ENCODE data around the gene SLC12A4. TPM values are rescaled to one million over a fixed set of nuclear protein-coding genes. Genes with fewer than 3 reads are reported as not detected.

The SLC12A4 gene
- total and polyA plus RNA-seq, 4 donors = 31.8 to 58.8 (median 49.1) TPM

DNA sequence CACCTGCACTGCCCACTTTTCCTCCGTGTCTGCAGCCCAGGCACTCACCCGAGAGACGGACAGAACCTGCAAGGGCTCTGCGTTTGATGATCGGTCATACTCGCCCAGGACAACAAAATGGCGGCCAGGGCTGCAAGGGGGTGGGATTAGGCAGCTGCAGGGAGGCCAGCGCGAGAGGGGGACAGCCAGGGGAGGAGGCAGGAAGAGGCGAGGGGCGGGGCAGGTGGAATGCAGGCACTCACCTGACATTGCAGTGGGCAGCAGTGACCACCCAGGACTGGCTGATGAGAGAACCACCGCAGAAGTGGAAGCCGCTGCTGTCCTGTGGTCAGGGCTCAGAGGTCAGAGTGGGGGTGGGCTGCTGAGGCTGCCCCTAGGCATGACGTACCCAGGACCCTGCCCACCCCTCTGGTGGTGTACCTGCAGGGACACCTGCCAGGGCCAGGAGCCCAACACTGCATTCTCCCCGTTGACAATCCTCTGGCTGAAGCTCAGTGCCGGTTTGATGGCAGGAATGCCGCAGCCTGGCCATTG, 37.7 kb downstream of the SLC12A4 start:
- H3K36me3 ChIP-seq (ENCODE audit: control insufficient read depth, insufficient read depth, low read length) = peaks cover 74% of the 10 kb centered on the region
- no peaks in the 10 kb centered on the region for H3K9me3 ChIP-seq (ENCODE audit: control insufficient read depth, insufficient read depth, low read length)
- H3K27me3 ChIP-seq (ENCODE audit: control insufficient read depth, insufficient read depth, low read length) = no peaks in the 10 kb centered on the region
- H3K4me3 ChIP-seq (ENCODE audit: low read depth, low read length) = no peak overlapping the region
- H3K27ac ChIP-seq (ENCODE audit: low read depth, low read length) = no peak overlapping the region
- no peak for DNase-seq (ENCODE audit: low read depth in 4 of 6, low spot score in 6 of 6)
- 94% methylated on average over 17 of the region's 17 CpGs for WGBS (ENCODE audit: insufficient coverage)
- H3K4me1 ChIP-seq (ENCODE audit: control insufficient read depth, insufficient read depth, low read length) = peaks cover 43% of the 10 kb centered on the region

GRCh38 chr16:67930191-67930590, 38.2 kb downstream of the SLC12A4 start:
- Histone ChIP-seq H3K36me3 (ENCODE audit: control insufficient read depth, insufficient read depth, low read length) (peaks cover 74% of the 10 kb centered on the region), H3K4me1 (ENCODE audit: control insufficient read depth, insufficient read depth, low read length) (peaks cover 45% of the 10 kb centered on the region), H3K27me3 (ENCODE audit: control insufficient read depth, insufficient read depth, low read length) (no peaks in the 10 kb centered on the region), H3K4me3 (ENCODE audit: low read depth, low read length) (no peak overlapping the region), H3K9me3 (ENCODE audit: control insufficient read depth, insufficient read depth, low read length) (no peaks in the 10 kb centered on the region), H3K27ac (ENCODE audit: low read depth, low read length) (no peak overlapping the region)
- DNase-seq (ENCODE audit: low read depth in 4 of 6, low spot score in 6 of 6) = no peak
- 94% methylated on average over 14 of the region's 14 CpGs for WGBS (ENCODE audit: insufficient coverage)

- peaks cover 74% of the 10 kb centered on the region for H3K36me3 ChIP-seq (ENCODE audit: control insufficient read depth, insufficient read depth, low read length)
- 45% methylated on average over 14 of the region's 16 CpGs for whole genome bisulfite sequencing (ENCODE audit: insufficient coverage)
- DNase-seq (ENCODE audit: low read depth in 4 of 6, low spot score in 6 of 6) = peak in 3 of 6 donors; percentile 43 to 86 (median 81)
Measured at GRCh38 chr16:67928561-67929364, 39.7 kb downstream of the SLC12A4 start.

DNA sequence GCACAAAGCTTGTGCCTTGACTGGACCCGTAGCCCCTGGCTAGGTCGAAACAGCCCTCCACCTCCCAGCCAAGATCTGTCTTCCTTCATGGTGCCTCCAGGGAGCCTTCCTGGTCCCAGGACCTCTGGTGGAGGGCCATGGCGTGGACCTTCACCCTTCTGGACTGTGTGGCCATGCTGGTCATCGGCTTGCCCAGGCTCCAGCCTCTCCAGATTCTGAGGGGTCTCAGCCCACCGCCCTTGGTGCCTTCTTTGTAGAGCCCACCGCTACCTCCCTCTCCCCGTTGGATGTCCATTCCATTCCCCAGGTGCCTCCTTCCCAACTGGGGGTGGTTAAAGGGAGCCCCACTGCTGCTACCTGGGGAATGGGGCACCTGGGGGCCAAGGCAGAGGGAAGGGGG, 40.3 kb downstream of the SLC12A4 start:
- Histone ChIP-seq H3K4me1 (ENCODE audit: control insufficient read depth, insufficient read depth, low read length) (peaks cover 44% of the 10 kb centered on the region), H3K4me3 (ENCODE audit: low read depth, low read length) (no peak overlapping the region), H3K36me3 (ENCODE audit: control insufficient read depth, insufficient read depth, low read length) (peaks cover 76% of the 10 kb centered on the region), H3K27ac (ENCODE audit: low read depth, low read length) (no peak overlapping the region), H3K27me3 (ENCODE audit: control insufficient read depth, insufficient read depth, low read length) (no peaks in the 10 kb centered on the region), H3K9me3 (ENCODE audit: control insufficient read depth, insufficient read depth, low read length) (no peaks in the 10 kb centered on the region)
- no peak for DNase-seq (ENCODE audit: low read depth in 4 of 6, low spot score in 6 of 6)
- WGBS (ENCODE audit: insufficient coverage) = 83% methylated on average over 4 of the region's 7 CpGs

More at GRCh38 chr16:67928561-67929364, 39.7 kb downstream of the SLC12A4 start:
- no peak overlapping the region for H3K27ac ChIP-seq (ENCODE audit: low read depth, low read length)
- no peaks in the 10 kb centered on the region for H3K27me3 ChIP-seq (ENCODE audit: control insufficient read depth, insufficient read depth, low read length)
- no peaks in the 10 kb centered on the region for H3K9me3 ChIP-seq (ENCODE audit: control insufficient read depth, insufficient read depth, low read length)
- peaks cover 41% of the 10 kb centered on the region for H3K4me1 ChIP-seq (ENCODE audit: control insufficient read depth, insufficient read depth, low read length)
- no peak overlapping the region for H3K4me3 ChIP-seq (ENCODE audit: low read depth, low read length)

DNA sequence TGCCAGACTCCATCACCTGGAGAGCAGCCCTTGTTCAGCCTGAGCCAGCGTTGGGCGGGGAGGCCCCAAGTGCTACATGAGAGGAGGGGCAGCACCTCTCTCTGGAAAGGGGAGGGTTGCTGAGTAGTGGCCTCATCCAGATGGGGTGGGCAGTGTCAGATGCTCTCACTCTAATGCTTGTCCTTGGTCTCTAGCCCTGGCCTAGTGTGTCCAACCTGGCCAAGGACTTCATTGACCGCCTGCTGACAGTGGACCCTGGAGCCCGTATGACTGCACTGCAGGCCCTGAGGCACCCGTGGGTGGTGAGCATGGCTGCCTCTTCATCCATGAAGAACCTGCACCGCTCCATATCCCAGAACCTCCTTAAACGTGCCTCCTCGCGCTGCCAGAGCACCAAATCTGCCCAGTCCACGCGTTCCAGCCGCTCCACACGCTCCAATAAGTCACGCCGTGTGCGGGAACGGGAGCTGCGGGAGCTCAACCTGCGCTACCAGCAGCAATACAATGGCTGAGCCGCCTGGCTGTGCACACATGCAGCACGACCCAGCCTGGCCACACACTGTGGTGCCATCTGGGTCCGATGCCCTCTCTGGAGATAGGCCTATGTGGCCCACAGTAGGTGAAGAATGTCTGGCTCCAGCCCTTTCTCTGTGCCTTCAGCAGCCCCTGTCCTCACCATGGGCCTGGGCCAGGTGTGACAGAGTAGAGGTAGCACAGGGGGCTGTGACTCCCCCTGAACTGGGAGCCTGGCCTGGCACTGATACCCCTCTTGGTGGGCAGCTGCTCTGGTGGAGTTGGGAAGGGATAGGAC, 41.1 kb downstream of the SLC12A4 start:
- H3K36me3 ChIP-seq (ENCODE audit: control insufficient read depth, insufficient read depth, low read length) = peaks cover 77% of the 10 kb centered on the region
- 86% methylated on average over 21 of the region's 22 CpGs for WGBS (ENCODE audit: insufficient coverage)

GRCh38 chr16:67926181-67926750, 42.2 kb downstream of the SLC12A4 start:
- H3K27me3 ChIP-seq (ENCODE audit: control insufficient read depth, insufficient read depth, low read length) = no peaks in the 10 kb centered on the region
- H3K4me3 ChIP-seq (ENCODE audit: low read depth, low read length) = no peak overlapping the region
- peak in 1 of 6 donors; percentile 68 for DNase-seq (ENCODE audit: low read depth in 4 of 6, low spot score in 6 of 6)
- 47% methylated on average over 13 of the region's 13 CpGs for WGBS (ENCODE audit: insufficient coverage)
- no peaks in the 10 kb centered on the region for H3K9me3 ChIP-seq (ENCODE audit: control insufficient read depth, insufficient read depth, low read length)
- H3K27ac ChIP-seq (ENCODE audit: low read depth, low read length) = no peak overlapping the region
- peaks cover 50% of the 10 kb centered on the region for H3K4me1 ChIP-seq (ENCODE audit: control insufficient read depth, insufficient read depth, low read length)
- peaks cover 67% of the 10 kb centered on the region for H3K36me3 ChIP-seq (ENCODE audit: control insufficient read depth, insufficient read depth, low read length)

More for the DNA sequence above, 41.1 kb downstream of the SLC12A4 start:
- no peaks in the 10 kb centered on the region for H3K27me3 ChIP-seq (ENCODE audit: control insufficient read depth, insufficient read depth, low read length)
- no peaks in the 10 kb centered on the region for H3K9me3 ChIP-seq (ENCODE audit: control insufficient read depth, insufficient read depth, low read length)
- no peak overlapping the region for H3K27ac ChIP-seq (ENCODE audit: low read depth, low read length)
- peaks cover 50% of the 10 kb centered on the region for H3K4me1 ChIP-seq (ENCODE audit: control insufficient read depth, insufficient read depth, low read length)
- DNase-seq (ENCODE audit: low read depth in 4 of 6, low spot score in 6 of 6) = no peak
- no peak overlapping the region for H3K4me3 ChIP-seq (ENCODE audit: low read depth, low read length)

- WGBS (ENCODE audit: insufficient coverage) = 73% methylated on average over 10 of the region's 10 CpGs
Measured at GRCh38 chr16:67924140-67924906, 44.1 kb downstream of the SLC12A4 start.

DNA sequence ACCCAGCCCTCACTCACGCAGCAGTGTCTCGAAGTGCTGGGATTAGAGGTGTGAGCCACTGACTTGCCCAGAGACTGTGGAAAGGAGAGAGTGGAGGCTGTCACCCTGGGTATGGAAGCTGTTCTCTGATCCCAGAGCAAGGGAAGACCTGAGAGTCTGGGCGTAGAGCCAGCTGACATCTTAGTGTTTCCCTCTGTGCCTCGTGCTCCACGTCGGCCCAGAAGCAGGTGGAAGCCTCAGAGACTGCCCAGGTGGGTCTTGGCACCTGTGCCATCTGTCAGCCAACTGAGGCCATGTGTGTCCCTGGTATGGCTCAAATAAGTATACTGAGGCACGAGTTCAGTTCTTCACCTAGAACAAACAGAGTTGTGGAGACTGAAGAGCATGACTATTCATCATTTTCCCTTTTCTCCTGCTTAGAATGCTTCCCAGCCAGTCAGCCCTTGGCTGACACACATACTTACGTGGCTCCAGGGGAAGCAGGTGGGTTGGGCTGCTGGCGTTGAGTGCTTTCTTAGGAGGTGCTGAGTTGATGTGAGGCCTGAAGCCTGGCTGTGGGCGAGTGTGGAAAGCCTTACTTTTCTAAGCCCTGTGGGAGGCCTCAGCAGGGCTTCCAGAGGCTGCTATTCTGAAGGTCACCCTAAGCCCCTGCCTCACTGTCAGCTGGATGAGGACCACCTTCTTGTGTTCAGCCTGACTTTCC, 44.9 kb downstream of the SLC12A4 start:
- H3K4me3 ChIP-seq (ENCODE audit: low read depth, low read length) = no peak overlapping the region
- DNase-seq (ENCODE audit: low read depth in 4 of 6, low spot score in 6 of 6) = no peak
- peaks cover 54% of the 10 kb centered on the region for H3K36me3 ChIP-seq (ENCODE audit: control insufficient read depth, insufficient read depth, low read length)
- peaks cover 57% of the 10 kb centered on the region for H3K4me1 ChIP-seq (ENCODE audit: control insufficient read depth, insufficient read depth, low read length)
- 80% methylated on average over 9 of the region's 10 CpGs for WGBS (ENCODE audit: insufficient coverage)
- H3K27me3 ChIP-seq (ENCODE audit: control insufficient read depth, insufficient read depth, low read length) = no peaks in the 10 kb centered on the region
- peak overlapping the region; percentile 40 for H3K27ac ChIP-seq (ENCODE audit: low read depth, low read length)
- no peaks in the 10 kb centered on the region for H3K9me3 ChIP-seq (ENCODE audit: control insufficient read depth, insufficient read depth, low read length)

More at GRCh38 chr16:67924140-67924906, 44.1 kb downstream of the SLC12A4 start:
- no peak overlapping the region for H3K4me3 ChIP-seq (ENCODE audit: low read depth, low read length)
- no peak for DNase-seq (ENCODE audit: low read depth in 4 of 6, low spot score in 6 of 6)
- peaks cover 57% of the 10 kb centered on the region for H3K4me1 ChIP-seq (ENCODE audit: control insufficient read depth, insufficient read depth, low read length)
- H3K27ac ChIP-seq (ENCODE audit: low read depth, low read length) = peak overlapping the region; percentile 40
- H3K27me3 ChIP-seq (ENCODE audit: control insufficient read depth, insufficient read depth, low read length) = no peaks in the 10 kb centered on the region
- no peaks in the 10 kb centered on the region for H3K9me3 ChIP-seq (ENCODE audit: control insufficient read depth, insufficient read depth, low read length)
- H3K36me3 ChIP-seq (ENCODE audit: control insufficient read depth, insufficient read depth, low read length) = peaks cover 57% of the 10 kb centered on the region

Data from spinal cord (tissue), 10 donors.